ENCODE measurements around the gene SPDEF. TPM values are rescaled to one million over a fixed set of nuclear protein-coding genes. Genes with fewer than 3 reads are reported as not detected.

Gene SPDEF
- total RNA-seq, 1 donor from 2014 or later, result 0.11 TPM

DNA sequence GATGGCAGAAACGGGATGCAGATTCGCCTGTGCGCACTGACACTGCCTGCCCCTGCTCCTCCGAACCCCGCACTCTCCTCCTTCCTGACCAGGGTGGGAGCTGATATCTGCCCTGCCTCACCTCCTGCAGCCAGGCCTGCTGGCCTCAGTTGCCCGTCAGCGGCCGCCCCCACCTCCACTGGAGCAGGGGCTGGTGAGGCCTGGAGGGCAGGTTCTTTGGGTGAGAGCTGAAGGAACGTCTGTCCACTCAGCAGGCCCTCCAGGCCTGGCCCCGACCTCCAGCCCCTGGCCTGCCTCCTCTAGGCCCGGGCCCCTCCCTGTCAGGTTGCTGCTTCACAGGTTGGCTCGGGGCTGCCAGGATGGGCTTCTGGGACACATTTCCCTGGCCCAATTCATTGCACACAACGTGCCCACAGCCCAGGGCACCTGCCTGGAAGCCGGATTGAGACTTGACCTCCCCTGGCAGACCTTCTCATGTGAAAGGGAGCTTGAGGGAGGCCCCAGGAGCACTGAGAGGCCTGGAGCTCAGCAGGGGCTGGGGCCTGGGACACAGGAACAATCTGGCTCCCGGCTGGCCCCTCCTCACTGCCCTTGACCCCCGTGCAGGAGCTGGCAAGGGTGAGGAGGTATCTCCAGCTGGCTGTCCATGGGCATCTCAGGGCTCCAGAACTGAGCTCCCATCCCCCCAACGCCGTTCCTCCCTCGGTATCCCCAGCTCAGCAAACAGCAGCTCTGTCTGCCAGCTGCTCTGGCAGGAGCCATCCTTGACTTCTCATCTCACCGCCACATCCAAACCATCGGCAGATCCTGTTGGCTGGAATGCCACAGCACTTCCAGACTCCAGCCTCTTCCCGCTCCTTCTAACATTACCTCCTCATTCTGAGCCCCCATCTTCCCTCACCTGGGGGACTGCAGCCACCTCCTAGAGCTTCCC, 39.5 kb downstream of the SPDEF start:
- TF ChIP-seq CTCF (IDR thresholded peaks at IDR 0.05), result no peak
- ChIA-PET CTCF (no interaction called here), POLR2A (no interaction called here)
- Mint-ChIP-seq H3K27ac (no peak overlapping the region), H3K27me3 (peaks cover 4% of the 10 kb centered on the region), H3K36me3 (ENCODE audit: low read depth) (no peaks in the 10 kb centered on the region), H3K4me3 (no peak overlapping the region), H3K9me3 (no peaks in the 10 kb centered on the region), H3K4me1 (peaks cover 2% of the 10 kb centered on the region)
- intact Hi-C loops (cut with micrococcal nuclease), result no loop called here
- DNase-seq, result no peak
- no peak for ATAC-seq (ENCODE audit: low read depth)

DNA sequence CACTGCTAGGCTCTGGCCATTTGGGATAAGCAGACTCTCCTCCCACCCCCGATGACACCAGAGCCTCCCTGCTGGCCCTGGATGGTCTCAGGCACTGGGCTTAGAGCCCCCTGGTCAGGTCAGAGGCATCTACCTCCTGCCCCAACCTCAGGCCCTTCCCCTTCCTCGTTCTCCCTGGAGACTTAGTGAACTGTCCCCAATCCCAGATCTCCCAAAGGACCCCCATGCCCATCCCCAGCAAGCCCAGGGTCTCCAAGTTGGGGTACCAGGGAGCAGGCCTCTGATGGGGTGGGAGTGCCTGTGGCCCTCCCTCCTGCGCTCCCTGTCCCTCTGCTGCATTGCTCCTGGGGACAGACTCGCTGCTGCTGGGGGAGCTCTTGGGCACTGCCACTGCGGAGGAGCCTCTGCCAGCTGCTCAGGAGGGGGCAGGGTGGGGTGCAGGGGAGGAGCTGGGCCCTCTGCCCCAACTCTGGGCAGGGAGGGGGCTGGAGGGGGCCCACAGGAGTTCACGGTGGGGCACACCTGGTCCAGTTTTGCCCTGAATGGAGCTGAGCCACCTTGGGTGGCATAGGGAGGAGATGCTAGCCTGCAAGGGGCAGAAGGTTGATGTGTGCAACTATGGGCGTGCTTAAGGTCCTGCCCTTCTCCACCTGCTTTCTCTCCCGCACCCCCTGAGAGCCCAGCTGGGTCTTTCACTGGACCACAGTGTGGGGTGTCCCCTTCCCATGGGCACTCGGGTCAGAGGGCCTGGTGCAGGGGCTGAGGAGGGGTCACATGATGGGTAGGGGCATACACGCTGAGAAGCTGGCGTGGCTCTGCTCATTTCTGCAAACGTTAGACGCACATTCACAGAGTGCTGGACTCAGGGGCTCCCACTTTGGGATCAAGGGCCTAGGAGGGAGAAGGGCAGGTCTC, 40.4 kb downstream of the SPDEF start:
- no peaks in the 10 kb centered on the region for H3K9me3 Mint-ChIP-seq
- TF ChIP-seq CTCF (IDR thresholded peaks at IDR 0.05), result no peak
- H3K27ac Mint-ChIP-seq, result no peak overlapping the region
- ChIA-PET CTCF (no interaction called here), POLR2A (no interaction called here)
- intact Hi-C loops (cut with micrococcal nuclease), result no loop called here
- ATAC-seq (ENCODE audit: low read depth) (no peak), DNase-seq (no peak)
- H3K27me3 Mint-ChIP-seq, result peaks cover 6% of the 10 kb centered on the region
- H3K4me3 Mint-ChIP-seq, result no peak overlapping the region
- H3K4me1 Mint-ChIP-seq, result no peaks in the 10 kb centered on the region
- H3K36me3 Mint-ChIP-seq (ENCODE audit: low read depth), result no peaks in the 10 kb centered on the region

DNA sequence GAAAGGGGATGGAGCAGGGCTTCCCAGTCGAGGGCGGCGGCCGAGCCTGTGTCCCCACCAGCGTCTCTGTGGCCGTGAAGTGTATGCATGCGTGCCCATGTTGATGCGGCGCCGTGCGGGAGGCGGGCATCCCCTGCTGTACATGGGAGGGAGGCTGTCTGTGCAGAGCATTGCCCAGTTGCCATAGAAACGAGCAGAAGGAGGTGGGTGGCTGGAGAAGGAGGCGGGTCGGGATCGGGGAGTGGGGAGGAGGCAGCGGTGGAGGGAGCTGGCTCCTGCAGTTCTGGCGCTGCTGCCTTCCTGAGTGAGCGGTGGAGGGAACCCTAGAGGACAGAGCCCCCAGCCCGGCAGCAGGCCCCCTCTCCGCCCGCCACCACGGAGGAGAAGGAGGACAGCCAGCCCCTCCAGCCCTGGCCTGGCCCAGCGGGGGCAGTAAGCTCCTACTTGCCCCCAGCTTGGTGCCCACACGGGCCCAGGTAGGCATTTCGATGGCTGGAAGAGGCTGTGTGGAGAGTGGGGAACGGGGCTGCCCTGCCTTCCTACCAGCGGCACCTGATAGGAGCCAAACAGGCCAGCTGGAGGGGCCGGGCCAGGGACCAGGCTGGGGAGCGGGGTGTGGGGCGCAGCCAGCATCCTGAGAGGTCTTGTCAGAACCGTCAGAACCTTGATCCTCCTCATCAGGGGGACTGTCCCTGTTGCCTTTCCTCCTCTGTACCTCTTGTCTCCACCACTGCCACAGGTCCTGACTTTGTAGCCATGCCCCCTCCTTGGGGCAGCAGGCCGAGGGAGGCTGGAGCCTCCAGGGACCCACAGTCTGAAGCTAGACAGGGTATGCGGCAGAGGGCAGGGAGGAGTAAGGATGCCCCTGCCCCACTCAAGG, 41.3 kb downstream of the SPDEF start:
- ATAC-seq (ENCODE audit: low read depth), result no peak
- no peak for DNase-seq
- Mint-ChIP-seq H3K27ac (no peak overlapping the region), H3K4me3 (no peak overlapping the region), H3K4me1 (no peaks in the 10 kb centered on the region), H3K36me3 (ENCODE audit: low read depth) (no peaks in the 10 kb centered on the region), H3K27me3 (peaks cover 6% of the 10 kb centered on the region), H3K9me3 (peaks cover 5% of the 10 kb centered on the region)
- TF ChIP-seq CTCF (IDR thresholded peaks at IDR 0.05), result no peak
- POLR2A ChIA-PET, result no interaction called here
- CTCF ChIA-PET, result no interaction called here
- intact Hi-C loops (cut with micrococcal nuclease), result no loop called here

DNA sequence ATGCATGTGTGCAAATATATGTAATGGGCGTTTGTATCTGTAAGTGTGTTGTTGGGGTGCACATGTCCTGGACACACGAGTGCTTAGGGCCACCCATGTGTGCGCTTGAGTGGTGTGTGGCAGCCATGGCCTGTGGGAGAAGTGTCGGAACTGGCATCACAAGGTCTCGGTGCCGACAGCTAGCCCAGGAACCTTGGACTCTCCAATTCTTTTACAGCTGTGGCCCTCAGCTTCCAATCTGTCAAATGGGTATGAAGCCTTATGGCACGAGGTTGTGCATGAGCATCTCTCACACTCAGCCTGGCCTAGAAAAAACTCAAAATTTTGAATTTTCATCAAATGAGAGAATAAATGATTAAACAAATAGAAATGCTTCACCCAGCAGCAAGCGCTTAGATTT, 42.0 kb downstream of the SPDEF start:
- ChIA-PET POLR2A (no interaction called here), CTCF (no interaction called here)
- Mint-ChIP-seq H3K27me3 (peaks cover 6% of the 10 kb centered on the region), H3K9me3 (peaks cover 7% of the 10 kb centered on the region), H3K27ac (no peak overlapping the region), H3K4me1 (no peaks in the 10 kb centered on the region), H3K36me3 (ENCODE audit: low read depth) (no peaks in the 10 kb centered on the region), H3K4me3 (no peak overlapping the region)
- intact Hi-C loops (cut with micrococcal nuclease), result no loop called here
- ATAC-seq (ENCODE audit: low read depth) (no peak), DNase-seq (no peak)
- TF ChIP-seq CTCF (IDR thresholded peaks at IDR 0.05), result no peak

Measured in activated B cell treated with CpG ODN at 0.5 μM for 24 hours (primary cell).